GM18519 (cell line): Measurements from ENCODE around the gene STARD4.

ENCODE experiments used
- ATAC-seq: cut with Tn5 transposase; IDR thresholded peaks from one replicate; pipeline ENCODE4 v1.9.1; 2021; ENCODE audit warnings: mild to moderate bottlenecking, moderate library complexity; ENCODE audit not compliant: unreplicated experiment, low FRiP score

STARD4 gene

GRCh38 chr5:111530298-111530740 lies 18.0 kb upstream of the STARD4 start:
- ATAC-seq = peak; percentile 85

DNA sequence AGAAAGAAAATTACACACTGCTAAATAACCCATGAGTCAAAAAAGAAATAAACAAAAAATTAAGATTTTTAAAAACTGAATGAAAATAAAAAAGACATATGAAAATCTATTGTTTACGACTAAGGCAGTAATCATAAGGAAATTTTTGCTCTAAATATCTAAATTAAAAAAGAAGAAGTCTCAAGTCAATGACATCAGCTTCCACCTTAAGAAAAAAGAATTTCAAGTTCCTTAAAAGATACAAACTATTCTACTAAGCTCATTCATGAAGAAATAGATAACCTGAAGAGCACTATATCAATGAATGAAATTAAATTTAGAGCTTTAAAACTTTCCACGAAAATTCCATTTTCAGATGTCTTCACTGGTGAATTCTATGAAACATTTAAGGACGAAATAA lies 15.7 kb upstream of the STARD4 start:
- no peak for ATAC-seq

GRCh38 chr5:111520908-111521307 lies 8.6 kb upstream of the STARD4 start:
- ATAC-seq = no peak

DNA sequence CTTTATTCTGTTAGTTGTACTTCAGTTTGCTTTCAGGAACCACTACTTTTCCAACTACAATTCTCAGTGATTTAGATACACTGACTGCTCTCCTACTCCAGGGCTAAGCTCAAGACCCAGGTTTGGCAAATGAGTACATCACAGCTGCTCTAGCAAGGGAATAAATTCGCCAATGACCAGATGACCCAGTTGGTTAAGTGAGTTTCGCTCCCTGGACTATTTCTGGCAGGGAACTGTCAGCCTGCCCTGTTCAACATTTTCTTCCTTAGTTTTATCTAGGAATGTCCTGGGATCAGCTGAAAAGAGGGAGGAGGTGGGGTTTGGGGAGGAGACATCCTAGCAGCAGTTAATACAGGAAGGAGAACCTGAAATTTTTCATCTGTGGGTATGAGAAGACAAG lies 6.4 kb upstream of the STARD4 start:
- no peak for ATAC-seq

- no peak for ATAC-seq
These were observed 5.6 kb upstream of the STARD4 start for GRCh38 chr5:111517853-111518501.

DNA sequence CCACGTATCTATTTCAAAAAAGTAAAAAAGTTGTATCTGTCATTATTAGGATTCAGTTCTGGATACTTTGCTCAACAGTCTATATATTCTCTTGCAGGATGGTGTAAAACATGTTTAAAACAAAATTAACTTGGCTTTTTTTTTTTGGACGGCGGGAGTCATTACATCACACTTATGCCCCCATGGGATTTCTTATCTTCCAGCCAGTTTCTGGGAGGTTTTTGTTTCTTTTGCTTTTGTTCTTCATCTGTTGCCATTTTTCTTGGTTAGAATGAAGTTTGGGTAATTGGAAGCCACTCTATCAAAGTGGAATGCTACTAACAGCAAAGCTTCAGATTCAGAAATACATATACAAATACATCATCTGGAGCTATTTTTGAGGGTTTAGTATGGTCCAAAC lies 1.8 kb upstream of the STARD4 start:
- ATAC-seq = no peak

DNA sequence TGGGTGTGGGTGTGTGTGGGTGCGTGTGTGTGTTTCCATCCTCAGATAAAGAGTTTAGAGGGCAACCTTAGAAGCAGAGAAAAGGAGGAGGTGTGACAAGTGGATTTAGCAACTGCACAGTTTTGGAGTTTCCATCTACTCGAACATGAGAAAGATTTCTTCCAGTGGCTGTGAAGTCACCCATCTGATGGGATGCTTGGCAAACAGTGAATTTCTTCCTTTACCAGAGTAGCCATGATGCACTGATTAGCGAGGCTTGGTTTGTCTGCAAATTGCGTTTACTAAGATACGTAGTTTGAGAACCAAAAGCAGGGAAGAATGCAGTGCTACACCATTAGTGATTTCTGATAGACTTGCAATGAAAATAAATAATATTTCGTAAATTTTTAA lies 791 bp upstream of the STARD4 start:
- ATAC-seq = no peak

DNA sequence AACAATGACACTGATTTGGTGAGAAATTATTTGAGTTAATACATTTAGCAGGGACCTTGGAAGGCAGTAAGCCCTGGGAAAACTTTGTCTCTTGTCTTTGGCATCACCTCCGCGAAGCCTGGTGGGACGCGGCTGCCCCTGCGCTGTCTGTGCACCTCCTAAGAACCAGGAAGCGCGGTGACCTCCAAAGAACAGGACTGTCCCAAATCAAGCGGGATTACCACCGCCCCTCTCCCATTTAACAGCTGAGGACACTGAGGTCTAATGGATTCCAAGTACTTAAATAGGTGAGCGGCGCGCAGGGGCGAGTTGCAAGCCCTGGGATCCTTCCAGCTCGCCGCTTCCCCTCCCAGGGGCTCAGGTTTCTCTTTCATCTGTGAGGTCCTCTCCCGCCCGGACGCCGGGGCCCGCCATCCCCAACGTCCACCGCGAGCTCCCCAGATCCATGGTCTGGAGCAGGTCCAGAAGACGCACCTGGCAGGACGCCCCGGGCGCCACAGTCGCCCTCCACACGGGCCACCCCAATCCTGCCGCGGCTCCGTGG lies 432 bp downstream of the STARD4 start:
- ATAC-seq = no peak

GRCh38 chr5:111511174-111511830 lies 1.0 kb downstream of the STARD4 start:
- ATAC-seq = no peak

DNA sequence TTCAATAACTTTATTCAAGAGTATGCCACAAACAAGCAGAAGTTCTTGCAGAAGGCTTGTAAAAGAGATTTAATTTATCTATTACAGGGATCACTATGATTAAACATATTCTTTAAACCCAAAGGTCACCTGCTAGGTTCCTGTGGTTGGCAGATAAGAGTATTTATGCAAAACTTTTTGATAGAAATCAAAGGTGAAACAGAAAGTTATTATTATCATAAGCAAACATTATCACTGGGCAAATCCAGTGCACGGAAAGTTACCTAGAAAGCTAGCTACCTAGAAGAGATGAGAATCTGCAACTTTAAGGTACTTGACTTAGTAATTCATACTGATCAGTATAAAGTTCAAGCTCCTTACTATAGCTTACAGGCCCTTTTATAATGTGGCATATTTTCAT lies 3.2 kb downstream of the STARD4 start:
- no peak for ATAC-seq

DNA sequence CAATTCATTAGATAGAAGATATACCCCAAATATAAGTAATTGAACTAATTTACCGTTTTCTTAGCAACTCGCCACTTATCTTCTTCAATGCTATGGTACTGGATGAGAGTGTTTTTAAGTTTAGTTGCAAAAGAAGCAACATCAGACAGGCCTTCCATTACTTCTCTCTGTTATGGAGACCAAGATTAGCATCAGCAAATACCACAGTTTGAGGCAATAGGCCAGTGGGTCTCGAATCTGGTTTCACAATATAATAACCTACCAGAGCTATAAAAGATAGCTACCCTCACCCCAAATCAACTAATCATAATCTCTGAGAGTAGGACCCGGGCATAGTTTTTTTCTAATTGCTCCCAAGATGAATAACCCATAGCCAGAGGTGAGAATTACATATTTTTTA lies 5.1 kb downstream of the STARD4 start:
- no peak for ATAC-seq

DNA sequence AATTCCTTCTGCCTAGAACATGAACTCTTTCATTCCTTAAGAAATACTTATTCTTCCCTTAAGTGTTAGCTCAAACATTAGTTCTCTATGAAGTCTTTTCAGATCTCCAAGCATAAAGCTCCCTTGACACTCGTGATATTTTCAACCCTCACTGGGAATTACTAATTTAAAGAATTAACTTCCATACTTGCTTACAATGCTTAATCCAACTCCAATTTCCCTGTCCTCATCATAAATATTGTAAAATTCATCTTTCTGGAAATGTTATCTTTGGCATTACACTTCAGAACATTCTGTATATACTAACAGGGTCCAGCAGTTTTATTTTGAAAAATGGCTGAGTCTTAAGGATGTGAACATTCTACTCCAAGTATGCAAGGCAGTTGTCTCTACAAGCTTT lies 7.2 kb downstream of the STARD4 start:
- no peak for ATAC-seq

DNA sequence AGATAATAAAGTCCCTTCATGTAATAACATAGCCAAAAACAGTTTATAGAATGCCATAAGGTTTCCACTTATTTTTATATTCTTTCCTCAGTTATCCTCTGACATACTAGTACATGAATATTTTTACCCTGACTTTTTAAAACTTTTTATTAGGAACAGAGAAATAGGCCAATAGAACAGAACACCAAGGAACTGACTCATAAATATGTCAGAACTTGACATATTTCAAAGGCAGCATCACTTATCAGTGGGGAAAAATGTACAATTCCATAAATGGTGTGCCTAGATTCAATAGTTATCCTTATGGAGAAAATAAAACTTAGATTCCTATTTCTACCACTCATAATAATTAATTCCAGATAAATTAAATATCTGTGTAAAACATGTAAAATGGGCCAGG lies 9.4 kb downstream of the STARD4 start:
- no peak for ATAC-seq

GRCh38 chr5:111498346-111498745 lies 14.0 kb downstream of the STARD4 start:
- no peak for ATAC-seq

- ATAC-seq = no peak
These were observed 17.2 kb downstream of the STARD4 start for GRCh38 chr5:111495159-111495558.

DNA sequence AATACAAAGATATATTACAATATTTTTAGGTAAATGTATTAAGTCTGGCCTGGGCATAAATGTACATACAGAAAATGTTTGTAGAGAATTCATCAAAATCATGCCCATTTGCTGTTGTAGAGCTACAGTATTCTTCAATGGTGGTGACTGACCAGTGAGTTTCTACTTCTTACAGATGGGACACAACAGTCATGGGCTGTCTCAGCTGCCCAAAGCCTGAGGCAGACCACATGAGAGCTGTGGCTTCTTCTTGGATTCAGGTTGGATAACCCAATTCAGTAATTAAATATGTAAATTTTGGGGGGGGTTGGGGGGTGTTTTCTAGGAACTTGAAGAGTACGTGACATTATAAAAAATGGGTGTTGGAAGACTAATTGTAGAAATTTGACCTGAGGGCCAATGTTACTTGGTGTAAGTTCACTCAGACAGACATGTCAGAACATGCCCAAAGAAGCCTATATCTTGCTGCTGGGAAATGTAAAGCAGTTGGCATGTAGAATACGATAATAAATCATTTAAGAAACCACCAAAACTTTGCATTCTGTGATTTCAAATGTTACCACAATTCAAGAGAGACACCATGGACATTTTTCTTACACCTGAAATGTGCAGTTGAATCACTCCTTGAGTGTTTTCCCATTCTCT lies 17.9 kb downstream of the STARD4 start:
- no peak for ATAC-seq

DNA sequence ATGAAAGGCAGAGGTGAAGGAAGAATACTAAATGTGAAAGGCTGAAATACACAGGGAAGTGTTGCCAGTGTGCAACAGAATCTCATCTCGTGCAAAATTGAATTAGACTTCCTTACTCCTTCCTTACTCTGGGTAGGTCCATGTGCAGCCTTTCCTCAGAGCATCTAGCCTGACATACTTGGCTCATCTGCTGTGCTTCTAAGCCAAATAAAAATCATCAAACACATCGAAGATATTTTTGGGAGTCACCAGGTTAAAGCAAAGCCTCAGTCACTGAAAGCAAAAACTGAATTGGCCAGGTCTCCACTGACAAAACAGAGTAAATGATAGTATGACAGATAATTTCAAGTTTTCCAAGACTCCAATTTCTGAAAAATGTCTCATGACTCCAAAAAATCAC lies 19.3 kb downstream of the STARD4 start:
- ATAC-seq = no peak

GRCh38 chr5:111488353-111488752 lies 24.0 kb downstream of the STARD4 start:
- no peak for ATAC-seq

GRCh38 chr5:111486926-111487325 lies 25.4 kb downstream of the STARD4 start:
- ATAC-seq = no peak

DNA sequence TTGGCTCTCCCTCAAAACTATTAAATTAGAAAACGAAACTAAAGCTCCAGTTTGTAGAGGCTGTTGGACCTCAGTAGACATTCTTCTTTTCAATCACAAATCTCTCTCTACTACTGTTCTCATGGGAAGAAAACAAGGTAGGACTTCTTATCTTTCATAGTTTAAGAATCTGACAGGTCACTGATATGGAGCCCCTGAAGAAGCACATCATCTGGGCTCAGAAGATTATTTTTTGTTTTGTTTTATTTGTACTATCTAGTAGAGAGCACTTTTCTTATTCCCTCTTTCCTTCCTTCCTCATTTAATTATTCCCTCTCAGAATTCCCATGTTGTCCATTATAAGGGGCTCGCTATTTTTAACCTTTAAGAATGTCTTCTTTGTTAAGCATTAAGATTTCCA lies 26.3 kb downstream of the STARD4 start:
- no peak for ATAC-seq

DNA sequence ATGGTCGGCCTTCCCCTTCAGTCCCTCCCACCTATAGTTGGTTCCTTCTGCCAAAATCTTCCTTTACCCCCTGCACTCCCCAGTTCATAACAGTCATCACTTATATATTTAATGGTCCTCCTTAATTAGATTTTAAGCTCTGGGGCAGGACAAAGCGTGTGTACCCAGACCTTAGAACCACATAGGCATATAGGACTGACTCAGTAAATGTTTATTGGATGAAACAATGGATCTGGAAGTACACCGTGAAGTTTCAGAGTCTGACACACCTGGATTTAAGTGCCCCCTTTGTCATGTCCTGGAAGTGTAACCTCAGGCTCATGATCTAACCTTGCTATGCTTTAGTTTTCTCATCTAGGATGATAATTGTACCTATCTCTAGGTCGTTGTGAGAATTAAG lies 32.0 kb downstream of the STARD4 start:
- no peak for ATAC-seq

GRCh38 chr5:111478898-111479297 lies 33.4 kb downstream of the STARD4 start:
- no peak for ATAC-seq
